ENCODE measurements around the gene AP3D1. TPM values are rescaled to one million over a fixed set of nuclear protein-coding genes. Genes with fewer than 3 reads are reported as not detected.

The AP3D1 gene
- total RNA-seq, 8 experiments from 2014 or later = 59.6 to 122 (median 78.8) TPM

- Histone ChIP-seq H3K4me3 (peak overlapping the region; percentile 56 to 93 (median 75)), H3K4me1 (replicated peaks in 1 of 2) (peaks cover 18 to 20% of the 10 kb centered on the region in 2 donors), H3K27ac (peak overlapping the region; percentile 87 to 92)
- in situ Hi-C loops (cut with MboI; ENCODE audit: low pct_unique_long_range_greater_than_20kb in 2 of 9, low sequenced_read_pairs in 9 of 9, unreplicated experiment in 9 of 9) = no loop called here
- WGBS, 10 experiments = 0 to 4% (median 0%) methylated on average over 1 to 4 of the region's 95 CpGs; no CpG with 5 or more reads in 6 of the 10 experiments
- ATAC-seq (replicated peaks in 6 of 8) = peak in 6 of 8 experiments; percentile 1 to 34 (median 8)
Measured at GRCh38 chr19:2164020-2164998, 12.9 kb upstream of the AP3D1 start.

- Histone ChIP-seq H3K4me3 (no peak overlapping the region), H3K27ac (no peak overlapping the region), H3K4me1 (replicated peaks in 1 of 2) (peaks cover 0 to under 1% of the 10 kb centered on the region in 2 donors)
- 79 to 100% (median 93%) methylated on average over 1 to 5 of the region's 10 CpGs; no CpG with 5 or more reads in 3 of the 10 experiments for WGBS, 10 experiments
- in situ Hi-C loops (cut with MboI; ENCODE audit: low pct_unique_long_range_greater_than_20kb in 2 of 9, low sequenced_read_pairs in 9 of 9, unreplicated experiment in 9 of 9) = no loop called here
- ATAC-seq (replicated peaks in 6 of 8) = no peak
Measured at GRCh38 chr19:2160379-2160778, 9.0 kb upstream of the AP3D1 start.

- WGBS, 10 experiments = no CpG with 5 or more reads among the region's 2 CpGs
- Histone ChIP-seq H3K4me3 (no peak overlapping the region), H3K27ac (no peak overlapping the region), H3K4me1 (replicated peaks in 1 of 2) (no peaks in the 10 kb centered on the region)
- in situ Hi-C loops (cut with MboI; ENCODE audit: low pct_unique_long_range_greater_than_20kb in 2 of 9, low sequenced_read_pairs in 9 of 9, unreplicated experiment in 9 of 9) = no loop called here
- ATAC-seq (replicated peaks in 6 of 8) = no peak
Measured at GRCh38 chr19:2157452-2157851, 6.1 kb upstream of the AP3D1 start.

- peaks cover 6 to 12% of the 10 kb centered on the region in 2 donors for H3K4me1 ChIP-seq (replicated peaks in 1 of 2)
- 60 to 100% (median 69%) methylated on average over 1 to 7 of the region's 10 CpGs; no CpG with 5 or more reads in 2 of the 10 experiments for WGBS, 10 experiments
- in situ Hi-C loops (cut with MboI; ENCODE audit: low pct_unique_long_range_greater_than_20kb in 2 of 9, low sequenced_read_pairs in 9 of 9, unreplicated experiment in 9 of 9) = no loop called here
Measured at GRCh38 chr19:2154587-2155075, 3.3 kb upstream of the AP3D1 start.

GRCh38 chr19:2150794-2151338 lies 500 bp downstream of the AP3D1 start:
- peaks cover 16 to 24% of the 10 kb centered on the region in 2 donors for H3K4me1 ChIP-seq (replicated peaks in 1 of 2)
- in situ Hi-C loops (cut with MboI; ENCODE audit: low pct_unique_long_range_greater_than_20kb in 2 of 9, low sequenced_read_pairs in 9 of 9, unreplicated experiment in 9 of 9) = no loop called here
- H3K4me3 ChIP-seq = peak overlapping the region; percentile 79 to 94 (median 91)
- H3K27ac ChIP-seq = peak overlapping the region; percentile 87 to 97
- 0% methylated on average over 3 of the region's 36 CpGs; no CpG with 5 or more reads in 8 of the 10 experiments for WGBS, 10 experiments
- ATAC-seq (replicated peaks in 6 of 8) = peak; percentile 1 to 5 (median 2)

More at GRCh38 chr19:2154587-2155075, 3.3 kb upstream of the AP3D1 start:
- ATAC-seq (replicated peaks in 6 of 8) = peak in 2 of 8 experiments; percentile 43 to 52
- Histone ChIP-seq H3K27ac (no peak overlapping the region), H3K4me3 (no peak overlapping the region)

GRCh38 chr19:2149980-2150793 lies 1.2 kb downstream of the AP3D1 start:
- peak overlapping the region; percentile 79 to 94 (median 91) for H3K4me3 ChIP-seq
- H3K4me1 ChIP-seq (replicated peaks in 1 of 2) = peaks cover 19 to 28% of the 10 kb centered on the region in 2 donors
- WGBS, 10 experiments = 0 to 58% (median 32%) methylated on average over 1 to 13 of the region's 30 CpGs; no CpG with 5 or more reads in 1 of the 10 experiments
- ATAC-seq (replicated peaks in 6 of 8) = no peak
- peak overlapping the region; percentile 87 to 97 for H3K27ac ChIP-seq
- in situ Hi-C loops (cut with MboI; ENCODE audit: low pct_unique_long_range_greater_than_20kb in 2 of 9, low sequenced_read_pairs in 9 of 9, unreplicated experiment in 9 of 9) = no loop called here

GRCh38 chr19:2148482-2149135 lies 2.8 kb downstream of the AP3D1 start:
- no peak for ATAC-seq (replicated peaks in 6 of 8)
- in situ Hi-C loops (cut with MboI; ENCODE audit: low pct_unique_long_range_greater_than_20kb in 2 of 9, low sequenced_read_pairs in 9 of 9, unreplicated experiment in 9 of 9) = no loop called here
- Histone ChIP-seq H3K27ac (no peak overlapping the region), H3K4me3 (no peak overlapping the region), H3K4me1 (replicated peaks in 1 of 2) (peaks cover 19 to 28% of the 10 kb centered on the region in 2 donors)
- 60 to 93% (median 78%) methylated on average over 1 to 11 of the region's 16 CpGs; no CpG with 5 or more reads in 1 of the 10 experiments for WGBS, 10 experiments

- 43 to 90% (median 76%) methylated on average over 1 to 10 of the region's 16 CpGs; no CpG with 5 or more reads in 3 of the 10 experiments for WGBS, 10 experiments
- Histone ChIP-seq H3K4me1 (replicated peaks in 1 of 2) (peaks cover 19 to 24% of the 10 kb centered on the region in 2 donors), H3K4me3 (no peak overlapping the region), H3K27ac (peak overlapping the region in 1 of 2 donors; percentile 1)
- in situ Hi-C loops (cut with MboI; ENCODE audit: low pct_unique_long_range_greater_than_20kb in 2 of 9, low sequenced_read_pairs in 9 of 9, unreplicated experiment in 9 of 9) = no loop called here
- ATAC-seq (replicated peaks in 6 of 8) = peak in 5 of 8 experiments; percentile 30 to 67 (median 54)
Measured at GRCh38 chr19:2145831-2146241, 5.5 kb downstream of the AP3D1 start.

GRCh38 chr19:2144190-2144589 lies 7.2 kb downstream of the AP3D1 start:
- ATAC-seq (replicated peaks in 6 of 8) = no peak
- Histone ChIP-seq H3K4me3 (no peak overlapping the region), H3K27ac (no peak overlapping the region), H3K4me1 (replicated peaks in 1 of 2) (peaks cover 10 to 12% of the 10 kb centered on the region in 2 donors)
- in situ Hi-C loops (cut with MboI; ENCODE audit: low pct_unique_long_range_greater_than_20kb in 2 of 9, low sequenced_read_pairs in 9 of 9, unreplicated experiment in 9 of 9) = no loop called here
- 80 to 100% (median 100%) methylated on average over 1 to 10 of the region's 15 CpGs; no CpG with 5 or more reads in 3 of the 10 experiments for WGBS, 10 experiments

GRCh38 chr19:2142173-2142829 lies 9.1 kb downstream of the AP3D1 start:
- Histone ChIP-seq H3K27ac (no peak overlapping the region), H3K4me3 (no peak overlapping the region), H3K4me1 (replicated peaks in 1 of 2) (peaks cover 4 to 6% of the 10 kb centered on the region in 2 donors)
- WGBS, 10 experiments = 90 to 100% (median 96%) methylated on average over 1 to 6 of the region's 15 CpGs; no CpG with 5 or more reads in 3 of the 10 experiments
- in situ Hi-C loops (cut with MboI; ENCODE audit: low pct_unique_long_range_greater_than_20kb in 2 of 9, low sequenced_read_pairs in 9 of 9, unreplicated experiment in 9 of 9) = no loop called here
- ATAC-seq (replicated peaks in 6 of 8) = no peak

GRCh38 chr19:2140138-2140569 lies 11.2 kb downstream of the AP3D1 start:
- ATAC-seq (replicated peaks in 6 of 8) = no peak
- in situ Hi-C loops (cut with MboI; ENCODE audit: low pct_unique_long_range_greater_than_20kb in 2 of 9, low sequenced_read_pairs in 9 of 9, unreplicated experiment in 9 of 9) = no loop called here
- H3K4me1 ChIP-seq (replicated peaks in 1 of 2) = no peaks in the 10 kb centered on the region
- H3K4me3 ChIP-seq = no peak overlapping the region
- WGBS, 10 experiments = 80 to 100% (median 97%) methylated on average over 1 to 12 of the region's 14 CpGs; no CpG with 5 or more reads in 4 of the 10 experiments
- no peak overlapping the region for H3K27ac ChIP-seq
